Measurements from ENCODE around the gene ATAD5. TPM values are rescaled to one million over a fixed set of nuclear protein-coding genes. Genes with fewer than 3 reads are reported as not detected.

Gene ATAD5
- polyA plus RNA-seq, 1 of the 3 experiments (the other 2 are of a cell fraction), result 0.66 TPM

DNA sequence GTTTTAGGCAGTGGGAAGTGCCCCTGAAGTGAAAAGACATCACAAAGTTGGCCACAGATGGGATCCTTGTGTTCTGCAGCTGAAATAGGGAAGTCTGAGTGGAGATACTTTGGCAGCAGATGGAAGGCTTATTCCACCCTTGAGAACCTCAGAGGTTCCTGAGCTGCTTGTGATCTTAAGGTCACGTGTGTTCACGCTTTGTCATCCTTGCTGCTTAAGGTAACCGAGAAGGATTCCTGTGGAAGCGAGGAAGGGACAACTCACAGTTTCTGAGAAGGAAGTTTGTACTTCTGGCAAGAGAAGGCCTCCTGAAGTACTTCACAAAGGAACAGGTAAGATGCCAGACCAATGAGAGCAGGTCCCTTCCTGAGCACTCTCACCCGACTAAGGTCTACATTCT is 102.2 kb downstream of the ATAD5 start:
- Histone ChIP-seq H3K4me2 (no peak overlapping the region), H3K79me2 (ENCODE audit: insufficient read depth) (no peaks in the 10 kb centered on the region), H3K9me2 (no peaks in the 10 kb centered on the region), H3K36me3 (replicated peaks in 1 of 2; ENCODE audit: control insufficient read depth in 1 of 2, insufficient read depth in 2 of 2, low read length in 1 of 2) (no peaks in the 10 kb centered on the region), H3K9me3 (no peaks in the 10 kb centered on the region), H3K27me3 (ENCODE audit: insufficient read depth) (no peaks in the 10 kb centered on the region; the same call in 1 of the 2 replicates), H3F3A (replicated peaks; ENCODE audit: insufficient read depth) (no peaks in the 10 kb centered on the region), H2AFZ (ENCODE audit: low read depth) (no peak overlapping the region), H3K27ac (ENCODE audit: low read depth in 2 of 2, low read length in 1 of 2) (no peak overlapping the region), H3K4me1 (ENCODE audit: control insufficient read depth in 1 of 2, insufficient read depth in 2 of 2, low read depth in 1 of 2, low read length in 1 of 2) (no peaks in the 10 kb centered on the region), H3K4me3 (ENCODE audit: low read depth in 2 of 2, low read length in 1 of 2) (no peak overlapping the region), H4K20me1 (ENCODE audit: insufficient read depth) (no peaks in the 10 kb centered on the region), H3K9ac (no peak overlapping the region)
- ChIA-PET CTCF (interaction anchor here (0.7 kb wide), 1 partner anchor 15 kb away, joined by 4 read pairs; no protein-coding TSS in a partner anchor), POLR2A (no interaction called here)
- no peak for DNase-seq
- 66% methylated on average over 5 of the region's 5 CpGs for WGBS (ENCODE audit: low lambda C conversion rate)
- TF ChIP-seq JUND (IDR thresholded peaks at IDR 0.05), result no peak
- no peak for TF ChIP-seq NFIC (IDR thresholded peaks at IDR 0.05; ENCODE audit: borderline replicate concordance)
- no peak for TF ChIP-seq POLR2AphosphoS5 (IDR thresholded peaks at IDR 0.05; ENCODE audit: low read depth, low read length)
- no peak for TF ChIP-seq FOSL2 (IDR thresholded peaks at IDR 0.05; ENCODE audit: borderline replicate concordance, low read depth)
- TF ChIP-seq FOXJ3 (CRISPR knock-in tag; IDR thresholded peaks at IDR 0.05), result no peak
- no peak for TF ChIP-seq ELF1 (IDR thresholded peaks at IDR 0.05)
- TF ChIP-seq, protein P1, sequence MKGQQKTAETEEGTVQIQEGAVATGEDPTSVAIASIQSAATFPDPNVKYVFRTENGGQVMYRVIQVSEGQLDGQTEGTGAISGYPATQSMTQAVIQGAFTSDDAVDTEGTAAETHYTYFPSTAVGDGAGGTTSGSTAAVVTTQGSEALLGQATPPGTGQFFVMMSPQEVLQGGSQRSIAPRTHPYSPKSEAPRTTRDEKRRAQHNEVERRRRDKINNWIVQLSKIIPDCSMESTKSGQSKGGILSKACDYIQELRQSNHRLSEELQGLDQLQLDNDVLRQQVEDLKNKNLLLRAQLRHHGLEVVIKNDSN (IDR thresholded peaks at IDR 0.05; ENCODE audit: borderline replicate concordance, low read depth), result no peak
- TF ChIP-seq TCF12 (IDR thresholded peaks at IDR 0.05), result no peak
- no peak for TF ChIP-seq GABPA (IDR thresholded peaks at IDR 0.05; ENCODE audit: low read depth)

DNA sequence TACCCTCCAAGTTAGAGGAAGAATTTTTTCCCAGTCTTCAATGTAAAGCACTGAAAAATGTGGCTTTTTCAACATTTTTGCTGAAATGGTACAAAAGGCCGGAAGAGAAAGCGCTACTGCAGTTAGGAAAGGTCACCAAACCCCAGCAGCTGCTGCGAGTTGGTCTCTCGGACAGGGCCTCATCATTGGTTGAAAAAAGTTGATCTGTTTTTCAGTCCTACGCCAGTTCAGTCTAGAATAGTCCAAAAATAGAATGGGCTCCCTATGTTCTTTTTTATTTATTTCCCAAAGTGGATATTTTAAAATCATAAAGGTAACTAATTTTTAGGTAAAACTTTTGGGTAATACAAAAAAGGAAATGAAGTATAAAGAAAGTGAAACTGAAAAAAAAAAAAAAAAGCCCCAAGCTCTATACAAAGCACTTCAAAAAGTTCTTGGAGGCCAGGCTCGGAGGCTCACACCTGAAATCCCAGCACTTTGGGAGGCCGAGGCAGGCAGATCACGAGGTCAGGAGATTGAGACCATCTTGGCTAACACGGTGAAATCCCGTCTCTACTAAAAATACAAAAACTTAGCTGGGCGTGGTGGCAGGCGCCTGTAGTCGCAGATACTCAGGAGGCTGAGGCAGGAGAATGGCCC is 107.4 kb downstream of the ATAD5 start:
- Histone ChIP-seq H3K4me3 (ENCODE audit: low read depth in 2 of 2, low read length in 1 of 2) (no peak overlapping the region), H3K79me2 (ENCODE audit: insufficient read depth) (no peaks in the 10 kb centered on the region), H3F3A (replicated peaks; ENCODE audit: insufficient read depth) (no peaks in the 10 kb centered on the region), H3K9ac (no peak overlapping the region), H3K27me3 (ENCODE audit: insufficient read depth) (no peaks in the 10 kb centered on the region; the same call in 1 of the 2 replicates), H3K9me3 (no peaks in the 10 kb centered on the region), H3K36me3 (replicated peaks in 1 of 2; ENCODE audit: control insufficient read depth in 1 of 2, insufficient read depth in 2 of 2, low read length in 1 of 2) (no peaks in the 10 kb centered on the region), H3K27ac (ENCODE audit: low read depth in 2 of 2, low read length in 1 of 2) (no peak overlapping the region), H2AFZ (ENCODE audit: low read depth) (no peak overlapping the region), H3K4me1 (ENCODE audit: control insufficient read depth in 1 of 2, insufficient read depth in 2 of 2, low read depth in 1 of 2, low read length in 1 of 2) (no peaks in the 10 kb centered on the region), H3K9me2 (no peaks in the 10 kb centered on the region), H4K20me1 (ENCODE audit: insufficient read depth) (no peaks in the 10 kb centered on the region), H3K4me2 (no peak overlapping the region)
- ChIA-PET POLR2A (no interaction called here), CTCF (interaction anchor here (0.9 kb wide), 1 partner anchor 12 kb away, joined by 3 read pairs; no protein-coding TSS in a partner anchor)
- DNase-seq, result no peak
- WGBS (ENCODE audit: low lambda C conversion rate), result 87% methylated on average over 13 of the region's 13 CpGs
- TF ChIP-seq, protein P2, sequence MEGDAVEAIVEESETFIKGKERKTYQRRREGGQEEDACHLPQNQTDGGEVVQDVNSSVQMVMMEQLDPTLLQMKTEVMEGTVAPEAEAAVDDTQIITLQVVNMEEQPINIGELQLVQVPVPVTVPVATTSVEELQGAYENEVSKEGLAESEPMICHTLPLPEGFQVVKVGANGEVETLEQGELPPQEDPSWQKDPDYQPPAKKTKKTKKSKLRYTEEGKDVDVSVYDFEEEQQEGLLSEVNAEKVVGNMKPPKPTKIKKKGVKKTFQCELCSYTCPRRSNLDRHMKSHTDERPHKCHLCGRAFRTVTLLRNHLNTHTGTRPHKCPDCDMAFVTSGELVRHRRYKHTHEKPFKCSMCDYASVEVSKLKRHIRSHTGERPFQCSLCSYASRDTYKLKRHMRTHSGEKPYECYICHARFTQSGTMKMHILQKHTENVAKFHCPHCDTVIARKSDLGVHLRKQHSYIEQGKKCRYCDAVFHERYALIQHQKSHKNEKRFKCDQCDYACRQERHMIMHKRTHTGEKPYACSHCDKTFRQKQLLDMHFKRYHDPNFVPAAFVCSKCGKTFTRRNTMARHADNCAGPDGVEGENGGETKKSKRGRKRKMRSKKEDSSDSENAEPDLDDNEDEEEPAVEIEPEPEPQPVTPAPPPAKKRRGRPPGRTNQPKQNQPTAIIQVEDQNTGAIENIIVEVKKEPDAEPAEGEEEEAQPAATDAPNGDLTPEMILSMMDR (IDR thresholded peaks at IDR 0.05), result no peak
- TF ChIP-seq FOXM1 (IDR thresholded peaks at IDR 0.05; ENCODE audit: low read depth) (no peak), FOSL2 (IDR thresholded peaks at IDR 0.05; ENCODE audit: borderline replicate concordance, low read depth) (no peak), RFX5 (IDR thresholded peaks at IDR 0.05; ENCODE audit: low read length) (no peak), CHD2 (IDR thresholded peaks at IDR 0.05; ENCODE audit: low read length, partially characterized antibody) (no peak), NRF1 (IDR thresholded peaks at IDR 0.05; ENCODE audit: low read depth, low read length) (no peak), ELF1 (IDR thresholded peaks at IDR 0.05) (no peak), GATA2 (CRISPR knock-in tag; IDR thresholded peaks at IDR 0.05) (no peak), RXRA (IDR thresholded peaks at IDR 0.05; ENCODE audit: borderline replicate concordance, low read depth) (no peak), FOXJ3 (CRISPR knock-in tag; IDR thresholded peaks at IDR 0.05) (no peak), MEF2A (IDR thresholded peaks at IDR 0.05; ENCODE audit: borderline replicate concordance, low read depth) (no peak)
- TF ChIP-seq, protein P1 (IDR thresholded peaks at IDR 0.05; ENCODE audit: borderline replicate concordance, low read depth), result no peak
- TF ChIP-seq, protein P3, sequence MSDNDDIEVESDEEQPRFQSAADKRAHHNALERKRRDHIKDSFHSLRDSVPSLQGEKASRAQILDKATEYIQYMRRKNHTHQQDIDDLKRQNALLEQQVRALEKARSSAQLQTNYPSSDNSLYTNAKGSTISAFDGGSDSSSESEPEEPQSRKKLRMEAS (IDR thresholded peaks at IDR 0.05; ENCODE audit: low read depth), result no peak
- TF ChIP-seq, protein P4, sequence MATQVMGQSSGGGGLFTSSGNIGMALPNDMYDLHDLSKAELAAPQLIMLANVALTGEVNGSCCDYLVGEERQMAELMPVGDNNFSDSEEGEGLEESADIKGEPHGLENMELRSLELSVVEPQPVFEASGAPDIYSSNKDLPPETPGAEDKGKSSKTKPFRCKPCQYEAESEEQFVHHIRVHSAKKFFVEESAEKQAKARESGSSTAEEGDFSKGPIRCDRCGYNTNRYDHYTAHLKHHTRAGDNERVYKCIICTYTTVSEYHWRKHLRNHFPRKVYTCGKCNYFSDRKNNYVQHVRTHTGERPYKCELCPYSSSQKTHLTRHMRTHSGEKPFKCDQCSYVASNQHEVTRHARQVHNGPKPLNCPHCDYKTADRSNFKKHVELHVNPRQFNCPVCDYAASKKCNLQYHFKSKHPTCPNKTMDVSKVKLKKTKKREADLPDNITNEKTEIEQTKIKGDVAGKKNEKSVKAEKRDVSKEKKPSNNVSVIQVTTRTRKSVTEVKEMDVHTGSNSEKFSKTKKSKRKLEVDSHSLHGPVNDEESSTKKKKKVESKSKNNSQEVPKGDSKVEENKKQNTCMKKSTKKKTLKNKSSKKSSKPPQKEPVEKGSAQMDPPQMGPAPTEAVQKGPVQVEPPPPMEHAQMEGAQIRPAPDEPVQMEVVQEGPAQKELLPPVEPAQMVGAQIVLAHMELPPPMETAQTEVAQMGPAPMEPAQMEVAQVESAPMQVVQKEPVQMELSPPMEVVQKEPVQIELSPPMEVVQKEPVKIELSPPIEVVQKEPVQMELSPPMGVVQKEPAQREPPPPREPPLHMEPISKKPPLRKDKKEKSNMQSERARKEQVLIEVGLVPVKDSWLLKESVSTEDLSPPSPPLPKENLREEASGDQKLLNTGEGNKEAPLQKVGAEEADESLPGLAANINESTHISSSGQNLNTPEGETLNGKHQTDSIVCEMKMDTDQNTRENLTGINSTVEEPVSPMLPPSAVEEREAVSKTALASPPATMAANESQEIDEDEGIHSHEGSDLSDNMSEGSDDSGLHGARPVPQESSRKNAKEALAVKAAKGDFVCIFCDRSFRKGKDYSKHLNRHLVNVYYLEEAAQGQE (IDR thresholded peaks at IDR 0.05; ENCODE audit: low read depth, low read length), result no peak
- TF ChIP-seq, protein P5, sequence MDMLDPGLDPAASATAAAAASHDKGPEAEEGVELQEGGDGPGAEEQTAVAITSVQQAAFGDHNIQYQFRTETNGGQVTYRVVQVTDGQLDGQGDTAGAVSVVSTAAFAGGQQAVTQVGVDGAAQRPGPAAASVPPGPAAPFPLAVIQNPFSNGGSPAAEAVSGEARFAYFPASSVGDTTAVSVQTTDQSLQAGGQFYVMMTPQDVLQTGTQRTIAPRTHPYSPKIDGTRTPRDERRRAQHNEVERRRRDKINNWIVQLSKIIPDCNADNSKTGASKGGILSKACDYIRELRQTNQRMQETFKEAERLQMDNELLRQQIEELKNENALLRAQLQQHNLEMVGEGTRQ (IDR thresholded peaks at IDR 0.05; ENCODE audit: borderline replicate concordance, low read depth, low read length), result no peak

Measured in SK-N-SH (cell line).